Right atrium auricular region (tissue), 2 donors: ENCODE results near the gene COL15A1. TPM values are rescaled to one million over a fixed set of nuclear protein-coding genes. Genes with fewer than 3 reads are reported as not detected.

ENCODE experiments used
- DNase-seq: peaks from one replicate; pipeline ENCODE4 v3.0.0-alpha.2; 2019; ENCODE audit warnings: low spot score
- H3K27ac ChIP-seq, 2 donors: fragments of 200-600 bp; sonication (generic); 1 replicate in 1 of 2; 2 replicates in 1 of 2; pipeline ENCODE4 v1.5.1; 2016 to 2019
- H3K27me3 ChIP-seq, 2 donors: fragments of 200-600 bp; sonication (generic); one replicate each; pipeline versions ENCODE4 v1.5.1 to v1.6.0; 2017 to 2019
- H3K36me3 ChIP-seq: fragments of 200-600 bp; sonication (generic); one replicate; pipeline ENCODE4 v1.5.1; 2016
- H3K4me1 ChIP-seq, 2 donors: fragments of 200-600 bp; sonication (generic); one replicate each; pipeline versions ENCODE4 v1.5.1 to v1.6.0; 2017 to 2019
- H3K4me3 ChIP-seq, 2 donors: fragments of 200-600 bp; sonication (generic); 1 replicate in 1 of 2; 2 replicates in 1 of 2; pipeline ENCODE4 v1.5.1; 2017 to 2019; ENCODE audit warnings: mild to moderate bottlenecking in 1 of 2, moderate library complexity in 1 of 2
- H3K9me3 ChIP-seq, 2 donors: fragments of 200-600 bp; sonication (generic); one replicate each; pipeline ENCODE4 v1.5.1; 2019
- total RNA-seq, 2 donors: library from RNA; depleted of rRNA; stranded (reverse); fragments of >200 nt; gene quantifications; one replicate each; pipeline ENCODE4 v1.1.0, GENCODE V29; 2016
- TF ChIP-seq, protein P1 (sequence below), 2 donors: fragments of 200-600 bp; sonication (generic); IDR thresholded peaks; one replicate each; pipeline ENCODE4 v1.5.1; 2019; ENCODE audit warnings: antibody characterized with exemption in 2 of 2

Gene COL15A1
- total RNA-seq, 2 donors from 2014 or later: 22.4 to 38.2 TPM

DNA sequence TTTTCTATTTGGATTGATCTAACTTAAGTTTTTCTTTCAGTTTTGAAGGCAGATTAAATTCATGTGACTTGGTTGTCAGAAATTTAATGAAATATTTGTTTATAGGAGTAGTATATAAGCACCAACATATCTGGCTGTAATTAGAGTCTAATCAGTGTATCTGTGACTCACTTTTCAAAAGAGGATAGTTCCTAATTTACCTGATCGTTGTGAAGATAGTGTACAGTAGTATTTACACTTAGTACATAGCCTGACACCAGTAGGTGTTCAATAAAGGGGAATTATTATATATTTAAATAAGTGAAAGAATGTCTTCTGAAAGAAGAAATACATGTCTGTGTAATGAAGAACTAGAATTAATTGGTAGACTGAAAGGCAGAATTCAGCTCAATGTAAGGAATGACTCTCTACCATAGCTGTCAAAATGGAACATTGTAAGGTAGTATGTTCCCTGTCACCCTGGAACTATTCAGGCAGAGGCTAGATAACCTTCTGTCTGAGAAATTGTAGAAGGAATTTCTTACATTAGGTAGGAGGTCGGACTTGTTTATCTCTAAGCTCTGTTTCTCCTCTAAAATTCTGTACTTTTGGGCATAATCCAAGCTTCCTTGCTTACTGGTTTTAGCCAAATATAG lies 169.8 kb downstream of the COL15A1 start:
- Histone ChIP-seq H3K9me3 (no peaks in the 10 kb centered on the region), H3K27me3 (no peaks in the 10 kb centered on the region), H3K4me1 (peaks cover 0 to 42% of the 10 kb centered on the region in 2 donors), H3K4me3 (no peak overlapping the region), H3K27ac (no peak overlapping the region), H3K36me3 (no peaks in the 10 kb centered on the region)
- TF ChIP-seq, protein P1, sequence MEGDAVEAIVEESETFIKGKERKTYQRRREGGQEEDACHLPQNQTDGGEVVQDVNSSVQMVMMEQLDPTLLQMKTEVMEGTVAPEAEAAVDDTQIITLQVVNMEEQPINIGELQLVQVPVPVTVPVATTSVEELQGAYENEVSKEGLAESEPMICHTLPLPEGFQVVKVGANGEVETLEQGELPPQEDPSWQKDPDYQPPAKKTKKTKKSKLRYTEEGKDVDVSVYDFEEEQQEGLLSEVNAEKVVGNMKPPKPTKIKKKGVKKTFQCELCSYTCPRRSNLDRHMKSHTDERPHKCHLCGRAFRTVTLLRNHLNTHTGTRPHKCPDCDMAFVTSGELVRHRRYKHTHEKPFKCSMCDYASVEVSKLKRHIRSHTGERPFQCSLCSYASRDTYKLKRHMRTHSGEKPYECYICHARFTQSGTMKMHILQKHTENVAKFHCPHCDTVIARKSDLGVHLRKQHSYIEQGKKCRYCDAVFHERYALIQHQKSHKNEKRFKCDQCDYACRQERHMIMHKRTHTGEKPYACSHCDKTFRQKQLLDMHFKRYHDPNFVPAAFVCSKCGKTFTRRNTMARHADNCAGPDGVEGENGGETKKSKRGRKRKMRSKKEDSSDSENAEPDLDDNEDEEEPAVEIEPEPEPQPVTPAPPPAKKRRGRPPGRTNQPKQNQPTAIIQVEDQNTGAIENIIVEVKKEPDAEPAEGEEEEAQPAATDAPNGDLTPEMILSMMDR (IDR thresholded peaks at IDR 0.05): no peak
- no peak for DNase-seq

DNA sequence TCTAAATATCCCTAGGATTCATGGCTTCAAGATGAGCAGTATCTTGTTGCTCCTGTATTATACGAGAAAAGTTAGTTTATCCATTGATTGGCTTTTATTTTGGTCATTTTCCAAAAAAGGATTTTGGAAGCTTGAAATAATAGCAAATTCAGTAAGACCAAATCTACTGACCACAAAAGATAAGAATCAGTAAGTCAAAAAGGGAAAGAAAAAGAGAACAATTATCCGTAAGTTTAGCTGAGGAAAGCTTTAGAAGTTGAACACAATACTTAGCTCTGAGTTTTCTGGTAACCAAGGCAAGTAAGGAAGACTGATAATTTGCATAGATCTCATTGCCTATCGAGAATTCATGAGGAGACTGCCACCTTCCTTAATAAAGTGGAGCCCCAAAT lies 170.3 kb downstream of the COL15A1 start:
- peaks cover 0 to 42% of the 10 kb centered on the region in 2 donors for H3K4me1 ChIP-seq
- H3K36me3 ChIP-seq: no peaks in the 10 kb centered on the region
- H3K27ac ChIP-seq: no peak overlapping the region
- TF ChIP-seq, protein P1 (IDR thresholded peaks at IDR 0.05): no peak
- H3K9me3 ChIP-seq: no peaks in the 10 kb centered on the region
- no peak overlapping the region for H3K4me3 ChIP-seq
- H3K27me3 ChIP-seq: no peaks in the 10 kb centered on the region
- no peak for DNase-seq

DNA sequence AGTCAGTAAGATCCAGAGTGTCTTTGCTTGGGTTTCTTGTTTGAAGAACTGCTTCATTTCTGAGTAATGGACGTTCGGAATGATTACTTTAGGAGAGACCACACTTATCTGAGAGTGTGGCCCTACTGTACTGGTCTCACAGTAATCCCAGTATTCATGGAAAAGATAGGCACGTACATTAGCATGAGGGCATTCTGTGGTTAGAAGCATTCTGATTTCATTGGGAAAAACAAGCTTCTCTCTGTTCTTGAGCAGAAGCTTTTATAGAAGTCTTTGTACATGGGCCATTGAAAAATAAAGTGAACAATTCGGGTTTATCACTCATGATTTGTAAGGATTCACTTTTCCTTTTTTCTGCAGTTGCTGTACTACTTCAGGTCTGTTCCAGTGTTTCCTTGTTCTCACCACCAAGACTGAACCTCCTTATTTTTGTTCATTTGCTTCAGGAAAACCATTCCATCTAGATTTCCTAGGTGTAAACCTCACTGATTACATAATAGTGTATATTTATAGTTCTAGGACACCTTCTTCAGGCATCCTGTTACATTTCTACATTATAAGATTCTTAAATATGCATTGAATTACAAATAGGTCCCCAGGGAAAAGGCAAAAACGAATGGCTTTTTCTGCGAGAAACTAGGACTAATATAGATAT lies 171.3 kb downstream of the COL15A1 start:
- Histone ChIP-seq H3K9me3 (no peaks in the 10 kb centered on the region), H3K4me3 (no peak overlapping the region), H3K36me3 (no peaks in the 10 kb centered on the region), H3K4me1 (peaks cover 0 to 46% of the 10 kb centered on the region in 2 donors), H3K27me3 (no peaks in the 10 kb centered on the region), H3K27ac (no peak overlapping the region)
- DNase-seq: no peak
- TF ChIP-seq, protein P1 (IDR thresholded peaks at IDR 0.05): no peak

DNA sequence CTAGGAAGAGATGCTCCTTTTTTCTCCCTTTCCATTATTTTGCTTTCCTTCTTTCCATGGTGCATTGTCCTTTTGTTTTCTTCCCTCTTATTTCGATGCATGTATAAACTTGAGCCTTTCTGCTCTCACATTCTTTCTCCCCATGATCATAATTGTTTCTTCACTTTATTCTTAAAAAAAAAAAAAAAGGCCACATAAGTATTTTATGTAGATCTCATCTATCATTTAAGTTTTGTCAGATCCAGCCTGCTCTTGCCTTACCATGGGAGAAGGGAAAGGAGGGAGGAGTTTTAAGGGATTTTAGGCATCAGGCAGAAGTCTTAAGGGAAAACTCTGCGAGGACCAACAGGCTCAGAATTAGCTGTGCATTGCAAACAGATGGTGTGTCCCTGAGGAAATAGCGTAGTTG lies 172.3 kb downstream of the COL15A1 start:
- no peaks in the 10 kb centered on the region for H3K27me3 ChIP-seq
- TF ChIP-seq, protein P1 (IDR thresholded peaks at IDR 0.05): no peak
- peaks cover 0 to 54% of the 10 kb centered on the region in 2 donors for H3K4me1 ChIP-seq
- H3K27ac ChIP-seq: no peak overlapping the region
- no peak overlapping the region for H3K4me3 ChIP-seq
- DNase-seq: no peak
- H3K36me3 ChIP-seq: no peaks in the 10 kb centered on the region
- H3K9me3 ChIP-seq: no peaks in the 10 kb centered on the region

DNA sequence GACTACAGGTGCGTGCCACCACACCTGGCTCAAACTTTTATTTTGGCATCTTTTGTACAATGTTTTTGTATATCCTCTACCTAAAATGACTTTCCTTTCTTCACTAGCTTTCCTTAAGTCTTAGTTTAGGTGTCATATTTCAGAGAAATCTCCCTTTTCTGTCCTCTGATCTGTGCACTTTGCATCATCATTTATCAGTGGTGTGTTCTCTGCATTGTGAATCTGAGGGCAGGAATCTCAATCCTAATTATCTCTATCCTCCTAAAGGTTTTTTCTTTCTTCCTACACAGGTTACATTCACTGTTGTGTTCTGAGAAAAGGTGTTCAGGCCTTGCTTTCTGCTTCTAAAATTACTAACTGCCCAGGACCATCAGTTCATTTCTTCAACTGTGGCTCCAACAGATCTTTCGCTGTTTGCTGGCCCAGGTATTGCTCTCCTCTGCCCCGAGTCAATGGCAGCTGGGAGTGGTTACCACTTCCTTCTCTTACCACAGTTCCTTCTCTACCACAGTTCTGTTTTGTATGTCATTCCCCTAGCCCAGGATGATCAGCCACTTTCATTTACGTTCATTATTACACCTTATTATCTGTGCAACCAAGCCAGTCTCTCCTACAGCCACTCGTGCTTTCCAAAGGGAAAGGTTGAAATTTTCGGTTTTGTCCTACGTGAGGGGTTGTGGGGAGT lies 175.2 kb downstream of the COL15A1 start:
- no peak overlapping the region for H3K27ac ChIP-seq
- TF ChIP-seq, protein P1 (IDR thresholded peaks at IDR 0.05): no peak
- H3K9me3 ChIP-seq: no peaks in the 10 kb centered on the region
- no peak for DNase-seq
- no peak overlapping the region for H3K4me3 ChIP-seq
- peaks cover 0 to 32% of the 10 kb centered on the region in 2 donors for H3K4me1 ChIP-seq
- no peaks in the 10 kb centered on the region for H3K27me3 ChIP-seq
- H3K36me3 ChIP-seq: no peaks in the 10 kb centered on the region
